ENCODE results near the gene DSC2.

- TF ChIP-seq EP300 (IDR thresholded peaks at IDR 0.05; ENCODE audit: borderline replicate concordance in 1 of 2, low read depth in 1 of 2, low read length in 1 of 2) (no peak), POLR2AphosphoS5 (IDR thresholded peaks at IDR 0.05; ENCODE audit: low read depth, low read length) (no peak), GABPA (IDR thresholded peaks at IDR 0.05; ENCODE audit: low read depth) (no peak), SMC3 (IDR thresholded peaks at IDR 0.05; ENCODE audit: low read depth, low read length) (no peak), REST (IDR thresholded peaks at IDR 0.05; ENCODE audit: low read depth, low read length) (no peak)
These were observed 53.0 kb downstream of the DSC2 start for GRCh38 chr18:31049189-31049588.

Data from SK-N-SH (cell line).